NCI-H1930 (cell line): ENCODE measurements around the gene TPCN1.
"Not testable (repeated sequence)": the region's sequence is repeated elsewhere in the genome, so short reads cannot be mapped to it uniquely, and the experiment has no call there.

Experiments
- DNase-seq, 2 experiments: peaks; one replicate each; lab custom pipeline; 2025; lab: John Stamatoyannopoulos, UW

The TPCN1 gene

GRCh38 chr12:113196990-113197389, 24.3 kb upstream of the TPCN1 start:
- DNase-seq = peak in 1 of 2 experiments; percentile 7

DNA sequence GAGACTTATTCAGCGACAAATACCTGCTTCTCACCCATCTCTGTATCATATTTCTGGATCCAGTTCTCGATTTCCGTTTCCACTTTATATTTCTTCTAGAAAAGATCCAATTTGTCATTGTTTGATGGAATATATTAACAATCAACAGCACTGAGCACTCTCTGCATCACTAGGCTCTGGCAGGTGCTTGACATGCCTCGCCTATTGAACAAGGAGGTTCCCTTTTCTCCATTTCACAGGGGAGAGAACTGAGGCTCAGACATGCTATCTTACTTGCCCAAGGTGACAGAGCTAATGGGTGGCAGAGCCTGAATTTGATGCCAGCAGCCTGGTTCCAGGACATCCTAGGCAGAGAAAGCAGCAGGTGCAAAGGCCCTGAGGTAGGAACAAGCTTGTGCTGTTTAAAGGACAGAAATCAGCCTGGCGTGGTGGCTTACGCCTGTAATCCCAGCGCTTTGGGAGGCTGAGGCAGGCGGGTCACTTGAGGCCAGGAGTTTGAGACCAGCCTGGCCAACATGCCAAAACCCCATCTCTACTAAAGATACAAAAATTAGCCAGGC, 23.7 kb upstream of the TPCN1 start:
- DNase-seq = no peak

- DNase-seq = no peak
Measured at GRCh38 chr12:113198296-113198695, 23.0 kb upstream of the TPCN1 start.

GRCh38 chr12:113200021-113200797, 21.1 kb upstream of the TPCN1 start:
- no peak for DNase-seq

- no peak for DNase-seq
Measured at GRCh38 chr12:113201187-113202177, 19.8 kb upstream of the TPCN1 start.

GRCh38 chr12:113202300-113203075, 18.8 kb upstream of the TPCN1 start:
- DNase-seq = no peak

DNA sequence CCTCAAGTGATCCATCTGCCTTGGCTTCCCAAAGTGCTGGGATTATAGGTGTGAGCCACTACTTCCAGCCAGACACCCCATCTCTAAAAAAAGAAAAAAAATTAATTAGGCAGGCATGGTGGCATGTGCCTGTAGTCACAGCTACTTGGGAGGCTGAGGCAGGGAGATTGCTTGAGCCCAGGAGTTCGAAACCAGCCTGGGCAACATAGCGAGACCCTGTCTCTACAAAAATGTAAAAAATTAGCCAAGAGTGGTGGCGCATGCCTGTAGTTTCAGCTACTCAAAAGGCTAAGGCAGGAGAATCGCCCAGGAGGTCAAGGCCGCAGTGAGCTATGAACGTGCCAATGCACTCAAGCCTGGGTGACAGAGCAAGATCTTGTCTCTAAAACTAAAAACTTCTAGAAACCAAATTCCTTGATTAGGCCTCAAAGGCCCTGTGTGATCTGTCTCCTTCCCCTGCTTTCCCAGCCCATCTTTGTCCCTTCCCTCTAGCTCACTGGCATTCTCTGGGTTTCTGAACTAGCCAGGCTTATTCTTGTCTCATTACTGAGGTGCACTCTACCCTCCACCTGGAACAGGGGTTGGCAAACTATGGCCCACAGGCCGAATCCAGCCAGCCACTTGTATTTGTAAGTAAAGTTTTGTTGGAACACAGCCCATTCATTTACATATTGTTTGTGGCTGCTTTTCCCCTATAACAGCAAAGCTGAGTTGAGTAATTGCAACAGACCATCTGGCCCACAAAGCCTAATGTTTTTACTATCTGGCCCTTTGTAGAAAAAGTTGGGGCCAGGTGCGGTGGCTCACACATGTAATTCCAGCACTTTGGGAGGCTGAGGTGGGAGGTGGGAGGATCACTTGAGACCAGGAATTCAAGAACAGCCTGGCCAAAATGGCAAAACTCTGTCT, 17.2 kb upstream of the TPCN1 start:
- DNase-seq = no peak

GRCh38 chr12:113204804-113205203, 16.5 kb upstream of the TPCN1 start:
- DNase-seq = no peak

- DNase-seq = not testable (repeated sequence)
Measured at GRCh38 chr12:113206802-113207201, 14.5 kb upstream of the TPCN1 start.

DNA sequence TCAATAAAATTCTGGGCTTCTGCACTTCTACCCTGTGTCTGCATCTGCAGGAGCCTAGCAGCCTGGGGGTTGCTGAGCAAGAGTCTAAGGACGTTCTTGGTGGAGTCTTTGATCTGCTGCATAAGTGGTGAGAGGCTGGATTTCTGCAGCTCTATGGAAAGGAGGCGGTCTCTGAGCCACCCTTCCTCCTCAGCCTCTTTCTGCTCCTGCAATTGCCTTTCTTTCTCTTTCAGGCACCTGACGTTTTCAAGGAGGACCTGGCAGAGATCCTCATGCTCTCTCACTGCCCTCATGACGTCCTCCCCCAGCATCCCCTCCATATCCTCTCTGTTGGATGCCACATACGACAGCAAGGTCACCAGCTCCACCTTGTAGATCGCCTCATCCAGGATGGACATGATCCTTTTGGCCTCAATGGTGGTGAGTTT, 13.6 kb upstream of the TPCN1 start:
- no peak for DNase-seq

DNA sequence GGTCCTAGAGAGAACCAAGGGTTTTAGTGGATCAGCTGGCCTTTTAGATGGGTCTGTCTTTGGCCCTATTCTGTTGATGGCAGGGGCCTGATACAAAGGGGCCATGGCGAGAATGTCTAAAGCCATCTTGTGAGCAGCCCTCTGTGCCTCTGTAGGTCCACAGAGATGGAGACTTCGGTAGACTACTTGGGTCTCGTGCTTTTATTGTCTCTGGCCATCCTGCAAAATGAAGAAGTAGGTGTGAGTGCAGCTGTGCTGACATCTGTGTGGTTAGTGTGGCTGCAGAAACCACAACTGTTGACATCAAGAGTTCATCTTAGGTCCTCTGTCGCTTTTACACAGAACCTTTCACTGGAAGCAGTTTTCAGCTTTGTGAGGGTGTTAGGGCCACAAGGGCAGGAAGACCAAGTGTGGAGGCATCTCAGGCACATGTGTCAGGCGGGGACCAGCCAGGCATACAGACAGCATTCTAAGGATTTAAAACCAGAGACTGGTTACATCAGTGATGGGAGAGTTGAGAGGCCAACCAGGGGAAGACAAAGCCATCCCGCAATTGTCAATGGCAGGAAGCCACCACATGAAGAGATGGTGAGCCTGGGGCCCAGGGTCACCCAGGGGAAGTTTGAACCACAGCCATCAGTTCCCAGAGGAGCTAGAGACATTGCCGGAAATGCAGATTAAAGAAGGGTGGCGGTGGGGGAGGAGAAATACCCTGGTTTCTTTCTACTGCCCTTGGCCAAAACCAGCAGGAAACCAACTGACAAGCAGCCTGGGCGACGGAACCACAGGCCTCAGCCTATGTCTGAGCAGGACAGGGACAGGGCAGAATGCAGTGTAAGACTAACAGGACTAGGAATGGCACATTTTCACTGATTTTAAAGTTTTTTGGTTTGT, 13.0 kb upstream of the TPCN1 start:
- no peak for DNase-seq

DNA sequence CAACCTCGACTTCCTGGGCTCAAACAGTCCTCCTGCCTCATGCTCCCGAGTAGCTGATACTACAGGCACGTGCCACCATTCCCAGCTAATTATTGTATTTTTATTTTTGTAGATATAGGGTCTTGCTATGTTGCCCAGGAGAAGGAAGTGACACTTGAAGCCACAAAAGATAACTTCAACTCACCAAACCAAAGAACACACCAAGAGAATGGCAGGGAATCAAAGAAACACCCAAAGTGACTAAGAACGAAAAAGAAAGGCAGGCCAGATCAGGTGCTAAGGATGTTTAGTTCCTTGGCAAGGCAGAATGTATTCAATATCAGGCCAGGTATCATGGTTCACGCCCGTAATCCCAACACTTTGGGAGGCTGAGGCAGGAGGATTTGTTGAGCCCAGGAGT, 10.1 kb upstream of the TPCN1 start:
- DNase-seq = no peak

DNA sequence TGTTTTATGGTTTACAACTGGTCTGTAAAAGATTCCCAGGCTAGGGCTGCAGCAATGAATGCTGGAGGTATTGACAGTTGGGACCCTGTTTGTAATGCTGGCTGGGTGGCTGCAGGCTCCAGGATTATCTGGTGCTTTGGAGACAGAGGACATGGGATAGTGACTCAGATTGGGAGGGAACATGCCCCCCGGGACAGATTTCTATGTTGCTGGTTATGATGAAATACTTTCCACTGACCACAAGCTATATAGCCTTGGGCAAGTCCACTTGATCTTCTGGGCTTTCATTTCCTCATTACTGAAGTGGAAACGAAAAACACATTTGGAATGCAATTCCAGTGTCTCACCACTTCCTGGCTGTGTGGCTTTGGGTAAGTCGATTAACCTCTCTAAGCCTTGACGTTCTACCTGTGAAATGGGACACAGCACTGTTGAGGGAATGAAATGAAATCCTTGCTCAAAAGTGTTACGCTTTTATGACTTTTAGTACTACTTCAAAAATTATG, 6.3 kb upstream of the TPCN1 start:
- DNase-seq = no peak

DNA sequence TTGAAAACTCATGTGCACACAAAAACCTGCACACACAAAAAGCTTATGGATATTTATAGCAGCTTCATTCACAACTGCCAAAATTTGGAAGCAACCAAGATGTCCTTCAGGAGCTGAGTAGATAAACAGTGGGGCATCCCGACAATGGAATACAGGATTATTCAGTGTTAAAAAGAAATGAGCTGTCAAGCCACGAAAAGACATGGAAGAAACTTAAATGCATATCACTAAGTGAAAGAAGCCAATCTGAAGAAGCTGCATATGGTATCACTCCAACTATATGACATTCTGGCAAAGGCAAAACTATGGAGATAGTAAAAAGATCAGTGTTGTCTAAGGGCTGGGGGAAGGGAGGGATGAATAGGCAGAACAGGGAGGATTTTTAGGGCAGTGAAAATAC, 5.2 kb upstream of the TPCN1 start:
- no peak for DNase-seq

DNA sequence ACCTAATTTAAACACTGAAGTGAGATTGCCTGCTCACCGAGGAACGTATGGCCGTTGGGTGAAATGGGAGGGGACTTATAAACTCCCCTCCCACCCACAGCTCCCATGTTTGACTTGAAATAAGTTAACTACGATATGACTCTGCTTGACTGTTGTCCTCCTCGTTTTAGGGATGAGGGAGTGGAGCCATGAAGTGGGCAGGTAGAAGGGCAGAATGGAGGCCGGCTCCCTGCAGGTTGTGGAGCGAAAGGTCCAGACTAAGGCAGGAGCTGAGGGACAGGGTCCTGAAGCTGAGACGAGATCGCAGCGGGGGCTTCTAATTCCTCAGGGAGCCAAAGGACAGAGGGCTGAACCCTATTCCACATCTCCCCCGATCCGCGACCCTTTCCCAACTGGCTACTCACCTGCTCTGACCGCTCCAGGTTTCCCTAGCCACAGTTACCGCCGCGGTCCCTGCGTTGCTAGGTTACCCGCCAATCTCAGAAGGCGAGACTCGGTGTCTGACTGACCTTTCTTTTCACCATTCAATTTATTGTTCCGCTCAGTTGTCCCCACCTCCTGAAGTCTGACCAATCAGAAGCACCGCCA, 577 bp upstream of the TPCN1 start:
- DNase-seq = no peak

DNA sequence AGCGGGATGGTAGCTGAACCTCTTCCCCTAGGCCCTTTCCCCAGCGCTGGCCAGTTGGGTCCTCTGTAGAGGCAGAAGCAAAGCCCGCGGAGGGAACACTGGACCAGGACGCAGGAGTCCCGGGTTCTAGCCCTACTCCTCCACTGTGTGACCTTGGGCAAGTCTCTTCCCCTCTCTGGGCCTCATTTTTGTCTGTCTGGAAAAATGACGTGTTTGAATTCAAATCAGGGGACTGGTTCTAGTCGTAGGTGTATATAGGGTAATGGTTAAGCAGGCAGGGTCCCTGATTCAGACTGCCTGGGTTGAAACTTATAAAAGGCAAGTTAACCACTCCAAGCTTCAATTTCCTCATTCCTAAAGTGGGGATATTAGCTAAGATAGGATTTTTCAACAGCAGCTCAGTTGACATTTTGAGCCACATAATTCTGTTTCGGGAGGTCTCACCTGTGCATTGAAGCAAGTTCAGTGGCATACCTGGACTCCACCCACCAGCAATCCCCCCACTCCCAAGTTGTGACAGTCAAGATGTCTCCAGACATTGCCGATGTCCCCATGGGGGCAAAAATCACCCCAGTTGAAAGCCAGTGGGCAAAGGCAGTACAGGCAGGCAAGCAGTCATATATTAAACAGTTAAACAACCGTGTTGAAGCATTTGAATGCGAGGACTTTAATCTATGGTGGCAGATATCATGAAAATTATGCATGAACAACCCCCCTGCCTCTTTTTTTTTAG, 899 bp downstream of the TPCN1 start:
- DNase-seq = no peak

GRCh38 chr12:113222730-113223531, 1.7 kb downstream of the TPCN1 start:
- no peak for DNase-seq

- DNase-seq = no peak
Measured at GRCh38 chr12:113224955-113225354, 3.7 kb downstream of the TPCN1 start.
